GM18519 (cell line): ENCODE data around the gene INVS.
"Not testable (repeated sequence)": the region's sequence is repeated elsewhere in the genome, so short reads cannot be mapped to it uniquely, and the experiment has no call there.

Experiments
- ATAC-seq: cut with Tn5 transposase; IDR thresholded peaks from one replicate; pipeline ENCODE4 v1.9.1; 2021; ENCODE audit warnings: mild to moderate bottlenecking, moderate library complexity; ENCODE audit not compliant: unreplicated experiment, low FRiP score

Gene INVS

GRCh38 chr9:100303747-100304146 lies 204.7 kb downstream of the INVS start:
- ATAC-seq = no peak

GRCh38 chr9:100306283-100306682 lies 207.2 kb downstream of the INVS start:
- no peak for ATAC-seq

GRCh38 chr9:100307080-100307479 lies 208.0 kb downstream of the INVS start:
- no peak for ATAC-seq

GRCh38 chr9:100308965-100309564 lies 210.0 kb downstream of the INVS start:
- no peak for ATAC-seq

GRCh38 chr9:100309992-100310391 lies 210.9 kb downstream of the INVS start:
- ATAC-seq = no peak

- no peak for ATAC-seq
Measured at GRCh38 chr9:100315561-100315960, 216.5 kb downstream of the INVS start.

GRCh38 chr9:100317706-100318105 lies 218.7 kb downstream of the INVS start:
- ATAC-seq = no peak

- no peak for ATAC-seq
Measured at GRCh38 chr9:100322954-100323536, 224.0 kb downstream of the INVS start.

GRCh38 chr9:100324594-100325200 lies 225.7 kb downstream of the INVS start:
- ATAC-seq = no peak

- ATAC-seq = not testable (repeated sequence)
Measured at GRCh38 chr9:100338736-100339135, 239.7 kb downstream of the INVS start.

GRCh38 chr9:100340224-100340623 lies 241.2 kb downstream of the INVS start:
- no peak for ATAC-seq

GRCh38 chr9:100341889-100342288 lies 242.8 kb downstream of the INVS start:
- no peak for ATAC-seq

GRCh38 chr9:100346836-100347235 lies 247.8 kb downstream of the INVS start:
- ATAC-seq = no peak

GRCh38 chr9:100350188-100350587 lies 251.1 kb downstream of the INVS start:
- ATAC-seq = no peak
